H1 (cell line): ENCODE data around the gene UBE2D3. TPM values are rescaled to one million over a fixed set of nuclear protein-coding genes. Genes with fewer than 3 reads are reported as not detected.

Experiments used
- CTCF ChIA-PET: fragments of 300-600 bp; sonication (Branson Sonifier 250); formaldehyde crosslinking; loops from one replicate; lab custom pipeline; 2021; ENCODE audit not compliant: partially characterized antibody; lab: Charles Lee
- POLR2A ChIA-PET: fragments of 300-600 bp; sonication (Branson Sonifier 250); formaldehyde crosslinking; loops from one replicate; lab custom pipeline; 2021; ENCODE audit warnings: inconsistent platforms; ENCODE audit not compliant: partially characterized antibody; lab: Charles Lee
- DNase-seq, 2 experiments: peaks; one replicate each; pipeline versions ENCODE4 v3.0.0 to v3.0.0-alpha.2; 2010 to 2022; ENCODE audit warnings: low spot score in 2 of 2, low read depth in 1 of 2, mixed read lengths in 1 of 2
- FAIRE-seq: peaks from 2 replicates; lab custom pipeline; 2011; peaks lifted over from hg19 to GRCh38; lab: Jason Lieb, UNC
- H2AFZ ChIP-seq: 2 replicates; pipeline ENCODE4 v1.8.1; 2012; ENCODE audit warnings: low read length, inconsistent platforms
- H2AK5ac ChIP-seq: 2 replicates; pipeline ENCODE4 v1.6.1; 2013; ENCODE audit warnings: low read depth, low read length
- H2BK120ac ChIP-seq: replicated peaks from 2 replicates; pipeline ENCODE3; 2013; ENCODE audit warnings: low read depth, low read length, inconsistent platforms
- H2BK12ac ChIP-seq: 2 replicates; pipeline ENCODE4 v1.6.1; 2013; ENCODE audit warnings: low read depth, low read length
- H2BK15ac ChIP-seq: 2 replicates; pipeline ENCODE4 v1.6.1; 2013; ENCODE audit warnings: low read length
- H2BK20ac ChIP-seq: 2 replicates; pipeline ENCODE4 v1.6.1; 2013; ENCODE audit warnings: low read length
- H2BK5ac ChIP-seq: 2 replicates; pipeline ENCODE4 v1.6.1; 2013; ENCODE audit warnings: low read depth, low read length
- H3K14ac ChIP-seq: 2 replicates; pipeline ENCODE4 v1.6.1; 2013; ENCODE audit warnings: inconsistent platforms; ENCODE audit not compliant: insufficient read length
- H3K18ac ChIP-seq: 2 replicates; pipeline ENCODE4 v1.6.1; 2013; ENCODE audit warnings: low read length; ENCODE audit errors: extremely low read depth
- H3K23ac ChIP-seq: 2 replicates; pipeline ENCODE4 v1.6.1; 2013; ENCODE audit warnings: inconsistent platforms; ENCODE audit not compliant: insufficient read length
- H3K23me2 ChIP-seq: 2 replicates; pipeline ENCODE4 v1.6.1; 2013; ENCODE audit warnings: low read depth, low read length
- H3K27ac ChIP-seq: 2 replicates; pipeline ENCODE4 v1.6.1; 2011; ENCODE audit warnings: low read depth, low read length, inconsistent platforms
- H3K27me3 ChIP-seq, 4 experiments: replicated peaks in 1 of 4; 1 replicate in 1 of 4; 2 replicates in 3 of 4; pipeline versions ENCODE4 v1.6.1 to v1.8.1; 2011 to 2013; ENCODE audit warnings: low read length in 3 of 4, mild to moderate bottlenecking in 3 of 4, inconsistent platforms in 2 of 4, mixed read lengths in 2 of 4, moderate library complexity in 1 of 4; ENCODE audit not compliant: control insufficient read depth in 3 of 4, insufficient read depth in 3 of 4; ENCODE audit errors: extremely low read depth in 1 of 4
- H3K36me3 ChIP-seq, 4 experiments: 2 replicates each; pipeline versions ENCODE4 v1.6.1 to v1.8.1; 2011 to 2013; ENCODE audit warnings: mild to moderate bottlenecking in 4 of 4, low read length in 3 of 4, moderate library complexity in 2 of 4, control low read depth in 1 of 4, inconsistent platforms in 1 of 4; ENCODE audit not compliant: insufficient read depth in 4 of 4, control insufficient read depth in 2 of 4
- H3K4ac ChIP-seq: replicated peaks from 2 replicates; pipeline ENCODE3; 2013; ENCODE audit warnings: low read length, low read depth, mixed read lengths, inconsistent platforms; ENCODE audit not compliant: insufficient read length
- H3K4me1 ChIP-seq, 4 experiments: replicated peaks in 1 of 4; 1 replicate in 1 of 4; 2 replicates in 3 of 4; pipeline versions ENCODE4 v1.6.1 to v1.8.1; 2011 to 2013; ENCODE audit warnings: low read length in 3 of 4, inconsistent platforms in 2 of 4, mixed read lengths in 1 of 4; ENCODE audit not compliant: insufficient read depth in 4 of 4, control insufficient read depth in 3 of 4
- H3K4me2 ChIP-seq, 2 experiments: 2 replicates each; pipeline versions ENCODE4 v1.6.1 to v1.8.1; 2011 to 2013; ENCODE audit warnings: low read depth in 2 of 2, low read length in 2 of 2, control low read depth in 1 of 2, inconsistent platforms in 1 of 2, mild to moderate bottlenecking in 1 of 2; ENCODE audit not compliant: insufficient read depth in 1 of 2
- H3K4me3 ChIP-seq, 4 experiments: fragments of 200-600, 300-600 bp in 1 of 4; sonication (generic), shearing (Covaris generic), sonication (Bioruptor Twin) in 1 of 4; 2 replicates each; pipeline versions ENCODE4 v1.5.1 to v1.8.1; 2011 to 2016; ENCODE audit warnings: low read length in 4 of 4, low read depth in 3 of 4, control low read depth in 2 of 4, inconsistent platforms in 2 of 4, mild to moderate bottlenecking in 2 of 4, mixed read lengths in 1 of 4, moderate library complexity in 1 of 4; ENCODE audit not compliant: insufficient read depth in 2 of 4; ENCODE audit errors: extremely low read depth in 1 of 4
- H3K56ac ChIP-seq: replicated peaks from 2 replicates; pipeline ENCODE3; 2013; ENCODE audit warnings: low read depth, mild to moderate bottlenecking, mixed read lengths, low read length, inconsistent platforms; ENCODE audit not compliant: insufficient read length
- H3K79me1 ChIP-seq: 2 replicates; pipeline ENCODE4 v1.6.1; 2013; ENCODE audit warnings: low read depth, low read length, control low read depth
- H3K79me2 ChIP-seq, 2 experiments: 2 replicates each; pipeline versions ENCODE4 v1.6.1 to v1.8.1; 2012 to 2013; ENCODE audit warnings: low read length in 2 of 2, mild to moderate bottlenecking in 2 of 2, inconsistent platforms in 1 of 2; ENCODE audit not compliant: insufficient read depth in 2 of 2, control insufficient read depth in 1 of 2
- H3K9ac ChIP-seq, 4 experiments: replicated peaks in 1 of 4; 1 replicate in 1 of 4; 2 replicates in 3 of 4; pipeline versions ENCODE4 v1.6.1 to v1.8.1; 2011 to 2013; ENCODE audit warnings: low read depth in 3 of 4, low read length in 3 of 4, control low read depth in 2 of 4, mild to moderate bottlenecking in 2 of 4, moderate library complexity in 2 of 4, inconsistent platforms in 1 of 4; ENCODE audit errors: extremely low read depth in 1 of 4
- H3K9me3 ChIP-seq, 2 experiments: 2 replicates each; pipeline versions ENCODE4 v1.6.1 to v1.8.1; 2012 to 2013; ENCODE audit warnings: mild to moderate bottlenecking in 2 of 2, moderate library complexity in 2 of 2, control low read depth in 1 of 2, inconsistent platforms in 1 of 2, low read depth in 1 of 2, low read length in 1 of 2, mixed read lengths in 1 of 2; ENCODE audit not compliant: insufficient read depth in 2 of 2
- H4K20me1 ChIP-seq, 2 experiments: replicated peaks in 1 of 2; 2 replicates each; pipeline versions ENCODE3 to v1.8.1; 2011 to 2013; ENCODE audit warnings: inconsistent platforms in 2 of 2, low read length in 2 of 2, mild to moderate bottlenecking in 1 of 2; ENCODE audit not compliant: insufficient read depth in 2 of 2, control insufficient read depth in 1 of 2
- H4K5ac ChIP-seq: 2 replicates; pipeline ENCODE4 v1.6.1; 2013; ENCODE audit warnings: low read length, low read depth, mixed read lengths, inconsistent platforms; ENCODE audit not compliant: insufficient read length
- H4K8ac ChIP-seq: 2 replicates; pipeline ENCODE4 v1.8.0; 2013; ENCODE audit warnings: mild to moderate bottlenecking, moderate library complexity, low read length, inconsistent platforms; ENCODE audit not compliant: insufficient read depth; ENCODE audit errors: extremely low read depth
- H4K91ac ChIP-seq: replicated peaks from 2 replicates; pipeline ENCODE3; 2013; ENCODE audit warnings: low read length, mixed read lengths, inconsistent platforms; ENCODE audit not compliant: insufficient read length
- RFX5 ChIP-seq: IDR thresholded peaks from 2 replicates; pipeline ENCODE4 v1.6.1; 2011; ENCODE audit warnings: low read depth, low read length, improper control_type of control experiment, borderline replicate concordance
- SUZ12 ChIP-seq: fragments of 200-600 bp; sonication (generic); IDR thresholded peaks from 2 replicates; pipeline ENCODE4 v1.6.1; 2012; ENCODE audit warnings: mild to moderate bottlenecking, inconsistent platforms, low read length, moderate library complexity, mixed read lengths
- TAF1 ChIP-seq: IDR thresholded peaks from 2 replicates; pipeline ENCODE4 v1.6.1; 2011; ENCODE audit warnings: mild to moderate bottlenecking, low read depth, low read length
- WGBS, 2 experiments: shearing (Covaris generic) in 1 of 2; methylation state at CpG; one replicate each; pipeline versions ENCODE4 v1.1.6 to v1.1.7; 2013 to 2015; ENCODE audit warnings: low lambda C conversion rate in 2 of 2, mixed read lengths in 2 of 2, inconsistent platforms in 1 of 2, low coverage in 1 of 2, missing lambda C conversion rate in 1 of 2; ENCODE audit not compliant: insufficient replicate concordance in 2 of 2, insufficient coverage in 1 of 2, insufficient read length in 1 of 2; ENCODE audit errors: extremely low coverage in 1 of 2, missing lambda C conversion rate in 1 of 2; 5-methylcytosine and 5-hydroxymethylcytosine counted together
- polyA plus RNA-seq, 7 experiments: library from polyadenylated mRNA; depleted of rRNA in 3 of 7; stranded (reverse) in 5 of 7; unstranded in 2 of 7; fragments of >200 nt in 5 of 7; fragments of 200-250 nt in 2 of 7; gene quantifications; 1 replicate in 5 of 7; 2 replicates in 1 of 7; 4 replicates in 1 of 7; pipeline versions ENCODE4 v1.2.1 to v1.2.3, GENCODE V29; 2011 to 2013; ENCODE audit warnings: missing spikeins in 2 of 7, mixed read lengths in 2 of 7
- total RNA-seq: library from RNA; stranded (reverse); fragmentation: NEBNext Ultra II Directional; extraction: Animal tissue kit (Norgen Biotek cat#: 25700); gene quantifications from 2 replicates; pipeline ENCODE4 v1.2.1, GENCODE V29; 2021

Gene UBE2D3
- total and polyA plus RNA-seq, 2 of the 8 experiments (the other 6 are each of a cell fraction or from before 2014, with no cell fraction given), result 396 to 544 TPM

GRCh38 chr4:102832105-102832504, 4.8 kb upstream of the UBE2D3 start:
- H3K4me1 ChIP-seq, result peaks cover 0 to 12% (median 8%) of the 10 kb centered on the region in 4 experiments; a peak in 4 of 7 replicates
- H3K4me3 ChIP-seq, result no peak overlapping the region
- H3K56ac ChIP-seq, result no peak overlapping the region
- H3K18ac ChIP-seq, result no peak overlapping the region
- no peaks in the 10 kb centered on the region for H3K23me2 ChIP-seq
- H2BK5ac ChIP-seq, result no peak overlapping the region
- ChIA-PET POLR2A (no interaction called here), CTCF (interaction anchor here (0.6 kb wide), 1 partner anchor 127 kb away, joined by 3 read pairs; no protein-coding TSS in a partner anchor)
- FAIRE-seq (no peak), DNase-seq (no peak)
- no peak overlapping the region for H2BK12ac ChIP-seq
- no peaks in the 10 kb centered on the region for H4K20me1 ChIP-seq
- H3K9ac ChIP-seq, result no peak overlapping the region
- H3K27me3 ChIP-seq, result no peaks in the 10 kb centered on the region
- H4K8ac ChIP-seq, result no peak overlapping the region
- no peak overlapping the region for H3K27ac ChIP-seq
- no peak overlapping the region for H2BK15ac ChIP-seq
- H2AFZ ChIP-seq, result no peak overlapping the region
- no peaks in the 10 kb centered on the region; the same call in 1 of the 2 replicates for H3K79me1 ChIP-seq
- H2AK5ac ChIP-seq, result no peak overlapping the region
- H3K14ac ChIP-seq, result no peak overlapping the region
- H3K4me2 ChIP-seq, result no peak overlapping the region; a peak in 1 of 4 replicates
- TF ChIP-seq RFX5 (no peak), SUZ12 (no peak), TAF1 (no peak)
- WGBS, 2 experiments, result 97% methylated on average over 4 of the region's 4 CpGs; no CpG with 5 or more reads in 1 of the 2 experiments
- H4K5ac ChIP-seq, result no peak overlapping the region
- no peak overlapping the region for H4K91ac ChIP-seq
- H3K9me3 ChIP-seq, result no peaks in the 10 kb centered on the region
- no peak overlapping the region for H2BK20ac ChIP-seq
- H3K79me2 ChIP-seq, result peaks cover 0 to 22% of the 10 kb centered on the region in 2 experiments; a peak in 2 of 4 replicates
- no peaks in the 10 kb centered on the region for H3K36me3 ChIP-seq
- no peak overlapping the region for H3K23ac ChIP-seq
- H2BK120ac ChIP-seq, result no peak overlapping the region
- H3K4ac ChIP-seq, result no peak overlapping the region
